HepG2 (cell line): ENCODE data around the gene HABP4. TPM values are rescaled to one million over a fixed set of nuclear protein-coding genes. Genes with fewer than 3 reads are reported as not detected.

ENCODE experiments used
- HBP1 ChIP-seq: IDR thresholded peaks from 2 replicates; pipeline ENCODE4 v1.6.1; 2016; ENCODE audit warnings: low read depth, control low read depth
- MBD4 ChIP-seq: IDR thresholded peaks from 2 replicates; pipeline ENCODE4 v1.6.1; 2012; ENCODE audit warnings: low read length, inconsistent platforms, borderline replicate concordance
- MTF2 ChIP-seq: sonication (generic); formaldehyde crosslinking; IDR thresholded peaks from 2 replicates; pipeline ENCODE4 v1.5.0; 2020; ENCODE audit warnings: missing genetic modification reagents, borderline replicate concordance
- PHF20 ChIP-seq: sonication (generic); formaldehyde crosslinking; IDR thresholded peaks from 2 replicates; pipeline ENCODE4 v1.5.0; 2020; ENCODE audit warnings: mild to moderate bottlenecking, missing genetic modification reagents
- TBL1XR1 ChIP-seq: fragments of 150-350 bp; IDR thresholded peaks from 2 replicates; pipeline ENCODE4 v1.6.1; 2014; ENCODE audit warnings: borderline replicate concordance, low read length; ENCODE audit not compliant: partially characterized antibody
- TOPORS ChIP-seq: sonication (generic); formaldehyde crosslinking; IDR thresholded peaks from 2 replicates; pipeline ENCODE4 v1.8.0; 2023; ENCODE audit warnings: mild to moderate bottlenecking, missing genetic modification reagents
- ZC3H4 ChIP-seq: sonication (generic); formaldehyde crosslinking; IDR thresholded peaks from 2 replicates; pipeline ENCODE4 v1.4.0; 2020; ENCODE audit warnings: missing genetic modification reagents, borderline replicate concordance
- ZNF484 ChIP-seq: sonication (generic); formaldehyde crosslinking; IDR thresholded peaks from 2 replicates; pipeline ENCODE4 v1.5.1; 2020; ENCODE audit warnings: mild to moderate bottlenecking, low read depth, missing genetic modification reagents, borderline replicate concordance
- ZNF615 ChIP-seq: sonication (generic); formaldehyde crosslinking; IDR thresholded peaks from 2 replicates; pipeline ENCODE4 v1.5.0; 2020; ENCODE audit warnings: mild to moderate bottlenecking, missing genetic modification reagents, borderline replicate concordance
- ZNF746 ChIP-seq: sonication (generic); formaldehyde crosslinking; IDR thresholded peaks from 2 replicates; pipeline ENCODE4 v1.8.0; 2022; ENCODE audit warnings: mild to moderate bottlenecking, missing genetic modification reagents
- ZNF850 ChIP-seq: sonication (generic); formaldehyde crosslinking; conservative IDR thresholded peaks from 2 replicates; pipeline ENCODE4 v1.9.0; 2021; ENCODE audit warnings: mild to moderate bottlenecking, missing genetic modification reagents
- polyA plus RNA-seq, 8 experiments: library from polyadenylated mRNA; depleted of rRNA in 3 of 8; stranded (reverse) in 7 of 8; unstranded in 1 of 8; fragments of >200 nt; fragmentation: Illumina TruSeq in 4 of 8; extraction: Trizol in 4 of 8; gene quantifications; 2 replicates each; pipeline versions ENCODE4 v1.2.1 to v1.2.3, GENCODE V29; 2011 to 2016; ENCODE audit warnings: low read depth in 4 of 8, missing spikeins in 1 of 8, mixed read lengths in 1 of 8; ENCODE audit not compliant: insufficient read depth in 1 of 8
- total RNA-seq, 5 experiments: library from RNA; depleted of rRNA; stranded (reverse); fragments of >200 nt; fragmentation: Illumina TruSeq; extraction: Trizol; gene quantifications; 2 replicates each; pipeline ENCODE4 v1.2.3, GENCODE V29; 2016; ENCODE audit warnings: low read depth in 1 of 5
- TF ChIP-seq, protein P1 (sequence below): sonication (generic); formaldehyde crosslinking; IDR thresholded peaks from 2 replicates; pipeline ENCODE4 v1.4.0; 2020; ENCODE audit warnings: mild to moderate bottlenecking, missing genetic modification reagents
- TF ChIP-seq, protein P2 (sequence below): sonication (generic); formaldehyde crosslinking; IDR thresholded peaks from 2 replicates; pipeline ENCODE4 v1.5.0; 2020; ENCODE audit warnings: mild to moderate bottlenecking, missing genetic modification reagents, borderline replicate concordance

Gene HABP4
- total and polyA plus RNA-seq, 2 of the 13 experiments (the other 11 are each of a cell fraction or from before 2014, with no cell fraction given), result 14.3 to 26.6 TPM

GRCh38 chr9:96436456-96437126 is 13.4 kb upstream of the HABP4 start (continued):
- TF ChIP-seq ZNF615 (CRISPR knock-in tag) (0 out of 2 replicates have a peak, but pooled peaks have one; percentile 36), MBD4 (no peak), ZNF746 (CRISPR knock-in tag) (0 out of 2 replicates have a peak, but pooled peaks have one; percentile 68), ZNF484 (CRISPR knock-in tag) (no peak), TOPORS (CRISPR knock-in tag) (no peak), TBL1XR1 (no peak), ZC3H4 (CRISPR knock-in tag) (no peak), PHF20 (CRISPR knock-in tag) (peak; percentile 42; the same call in 1 of the 2 replicates), HBP1 (CRISPR knock-in tag) (no peak), ZNF850 (no peak), MTF2 (no peak)
- TF ChIP-seq, protein P1, sequence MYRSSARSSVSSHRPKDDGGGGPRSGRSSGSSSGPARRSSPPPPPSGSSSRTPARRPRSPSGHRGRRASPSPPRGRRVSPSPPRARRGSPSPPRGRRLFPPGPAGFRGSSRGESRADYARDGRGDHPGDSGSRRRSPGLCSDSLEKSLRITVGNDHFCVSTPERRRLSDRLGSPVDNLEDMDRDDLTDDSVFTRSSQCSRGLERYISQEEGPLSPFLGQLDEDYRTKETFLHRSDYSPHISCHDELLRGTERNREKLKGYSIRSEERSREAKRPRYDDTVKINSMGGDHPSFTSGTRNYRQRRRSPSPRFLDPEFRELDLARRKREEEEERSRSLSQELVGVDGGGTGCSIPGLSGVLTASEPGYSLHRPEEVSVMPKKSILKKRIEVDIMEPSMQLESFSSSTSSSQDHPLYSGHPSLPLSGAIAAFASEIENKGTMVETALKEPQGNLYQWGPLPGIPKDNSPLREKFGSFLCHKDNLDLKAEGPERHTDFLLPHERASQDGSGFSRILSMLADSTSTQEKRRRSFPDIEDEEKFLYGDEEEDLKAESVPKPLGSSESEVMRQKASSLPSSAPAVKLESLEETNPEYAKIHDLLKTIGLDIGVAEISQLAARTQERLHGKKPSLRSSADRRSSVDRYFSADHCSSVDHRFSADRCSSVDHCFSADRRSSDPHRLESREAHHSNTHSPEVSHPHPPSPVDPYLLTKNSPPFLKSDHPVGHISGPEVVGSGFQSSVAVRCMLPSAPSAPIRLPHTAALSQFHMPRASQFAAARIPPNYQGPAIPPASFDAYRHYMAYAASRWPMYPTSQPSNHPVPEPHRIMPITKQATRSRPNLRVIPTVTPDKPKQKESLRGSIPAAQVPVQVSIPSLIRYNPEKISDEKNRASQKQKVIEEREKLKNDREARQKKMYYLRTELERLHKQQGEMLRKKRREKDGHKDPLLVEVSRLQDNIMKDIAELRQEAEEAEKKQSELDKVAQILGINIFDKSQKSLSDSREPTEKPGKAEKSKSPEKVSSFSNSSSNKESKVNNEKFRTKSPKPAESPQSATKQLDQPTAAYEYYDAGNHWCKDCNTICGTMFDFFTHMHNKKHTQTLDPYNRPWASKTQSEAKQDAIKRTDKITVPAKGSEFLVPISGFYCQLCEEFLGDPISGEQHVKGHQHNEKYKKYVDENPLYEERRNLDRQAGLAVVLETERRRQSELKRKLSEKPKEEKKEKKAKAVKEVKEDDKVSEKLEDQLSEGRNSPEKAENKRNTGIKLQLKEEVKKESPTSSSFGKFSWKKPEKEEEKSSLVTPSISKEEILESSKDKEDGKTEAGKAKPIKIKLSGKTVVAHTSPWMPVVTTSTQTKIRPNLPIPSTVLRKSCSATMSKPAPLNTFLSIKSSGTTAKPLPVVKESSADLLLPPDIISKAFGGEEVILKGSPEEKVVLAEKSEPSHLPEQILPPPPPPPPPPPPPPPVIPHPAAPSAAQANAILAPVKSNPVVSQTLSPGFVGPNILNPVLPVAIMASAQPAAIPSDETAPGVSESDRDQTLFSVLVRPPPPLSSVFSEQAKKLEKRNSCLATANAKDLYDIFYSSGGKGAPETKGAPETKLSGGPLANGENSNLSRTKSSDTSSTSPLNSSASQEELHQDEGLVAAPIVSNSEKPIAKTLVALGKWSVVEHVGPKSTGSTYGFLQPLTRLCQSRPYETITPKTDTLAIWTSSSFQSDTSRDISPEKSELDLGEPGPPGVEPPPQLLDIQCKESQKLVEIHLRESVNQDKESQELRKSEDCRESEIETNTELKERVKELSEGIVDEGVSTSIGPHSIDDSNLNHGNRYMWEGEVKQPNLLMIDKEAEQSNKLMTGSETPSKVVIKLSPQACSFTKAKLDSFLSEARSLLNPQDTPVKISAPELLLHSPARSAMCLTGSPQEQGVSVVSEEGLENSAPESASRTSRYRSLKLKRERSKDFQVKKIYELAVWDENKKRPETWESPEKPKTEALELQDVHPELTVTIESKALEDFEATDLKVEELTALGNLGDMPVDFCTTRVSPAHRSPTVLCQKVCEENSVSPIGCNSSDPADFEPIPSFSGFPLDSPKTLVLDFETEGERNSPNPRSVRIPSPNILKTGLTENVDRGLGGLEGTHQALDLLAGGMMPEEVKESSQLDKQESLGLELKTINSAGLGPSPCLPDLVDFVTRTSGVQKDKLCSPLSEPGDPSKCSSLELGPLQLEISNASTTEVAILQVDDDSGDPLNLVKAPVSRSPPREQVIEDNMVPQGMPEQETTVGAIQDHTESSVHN (CRISPR knock-in tag), result no peak
- TF ChIP-seq, protein P2, sequence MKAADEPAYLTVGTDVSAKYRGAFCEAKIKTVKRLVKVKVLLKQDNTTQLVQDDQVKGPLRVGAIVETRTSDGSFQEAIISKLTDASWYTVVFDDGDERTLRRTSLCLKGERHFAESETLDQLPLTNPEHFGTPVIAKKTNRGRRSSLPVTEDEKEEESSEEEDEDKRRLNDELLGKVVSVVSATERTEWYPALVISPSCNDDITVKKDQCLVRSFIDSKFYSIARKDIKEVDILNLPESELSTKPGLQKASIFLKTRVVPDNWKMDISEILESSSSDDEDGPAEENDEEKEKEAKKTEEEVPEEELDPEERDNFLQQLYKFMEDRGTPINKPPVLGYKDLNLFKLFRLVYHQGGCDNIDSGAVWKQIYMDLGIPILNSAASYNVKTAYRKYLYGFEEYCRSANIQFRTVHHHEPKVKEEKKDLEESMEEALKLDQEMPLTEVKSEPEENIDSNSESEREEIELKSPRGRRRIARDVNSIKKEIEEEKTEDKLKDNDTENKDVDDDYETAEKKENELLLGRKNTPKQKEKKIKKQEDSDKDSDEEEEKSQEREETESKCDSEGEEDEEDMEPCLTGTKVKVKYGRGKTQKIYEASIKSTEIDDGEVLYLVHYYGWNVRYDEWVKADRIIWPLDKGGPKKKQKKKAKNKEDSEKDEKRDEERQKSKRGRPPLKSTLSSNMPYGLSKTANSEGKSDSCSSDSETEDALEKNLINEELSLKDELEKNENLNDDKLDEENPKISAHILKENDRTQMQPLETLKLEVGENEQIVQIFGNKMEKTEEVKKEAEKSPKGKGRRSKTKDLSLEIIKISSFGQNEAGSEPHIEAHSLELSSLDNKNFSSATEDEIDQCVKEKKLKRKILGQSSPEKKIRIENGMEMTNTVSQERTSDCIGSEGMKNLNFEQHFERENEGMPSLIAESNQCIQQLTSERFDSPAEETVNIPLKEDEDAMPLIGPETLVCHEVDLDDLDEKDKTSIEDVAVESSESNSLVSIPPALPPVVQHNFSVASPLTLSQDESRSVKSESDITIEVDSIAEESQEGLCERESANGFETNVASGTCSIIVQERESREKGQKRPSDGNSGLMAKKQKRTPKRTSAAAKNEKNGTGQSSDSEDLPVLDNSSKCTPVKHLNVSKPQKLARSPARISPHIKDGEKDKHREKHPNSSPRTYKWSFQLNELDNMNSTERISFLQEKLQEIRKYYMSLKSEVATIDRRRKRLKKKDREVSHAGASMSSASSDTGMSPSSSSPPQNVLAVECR (CRISPR knock-in tag), result peak; percentile 71; the same call in 1 of the 2 replicates
